ENCODE results near the gene UBE2I. TPM values are rescaled to one million over a fixed set of nuclear protein-coding genes. Genes with fewer than 3 reads are reported as not detected.

The UBE2I gene
- total RNA-seq, 2 donors from 2014 or later = 68.2 to 76.1 TPM

DNA sequence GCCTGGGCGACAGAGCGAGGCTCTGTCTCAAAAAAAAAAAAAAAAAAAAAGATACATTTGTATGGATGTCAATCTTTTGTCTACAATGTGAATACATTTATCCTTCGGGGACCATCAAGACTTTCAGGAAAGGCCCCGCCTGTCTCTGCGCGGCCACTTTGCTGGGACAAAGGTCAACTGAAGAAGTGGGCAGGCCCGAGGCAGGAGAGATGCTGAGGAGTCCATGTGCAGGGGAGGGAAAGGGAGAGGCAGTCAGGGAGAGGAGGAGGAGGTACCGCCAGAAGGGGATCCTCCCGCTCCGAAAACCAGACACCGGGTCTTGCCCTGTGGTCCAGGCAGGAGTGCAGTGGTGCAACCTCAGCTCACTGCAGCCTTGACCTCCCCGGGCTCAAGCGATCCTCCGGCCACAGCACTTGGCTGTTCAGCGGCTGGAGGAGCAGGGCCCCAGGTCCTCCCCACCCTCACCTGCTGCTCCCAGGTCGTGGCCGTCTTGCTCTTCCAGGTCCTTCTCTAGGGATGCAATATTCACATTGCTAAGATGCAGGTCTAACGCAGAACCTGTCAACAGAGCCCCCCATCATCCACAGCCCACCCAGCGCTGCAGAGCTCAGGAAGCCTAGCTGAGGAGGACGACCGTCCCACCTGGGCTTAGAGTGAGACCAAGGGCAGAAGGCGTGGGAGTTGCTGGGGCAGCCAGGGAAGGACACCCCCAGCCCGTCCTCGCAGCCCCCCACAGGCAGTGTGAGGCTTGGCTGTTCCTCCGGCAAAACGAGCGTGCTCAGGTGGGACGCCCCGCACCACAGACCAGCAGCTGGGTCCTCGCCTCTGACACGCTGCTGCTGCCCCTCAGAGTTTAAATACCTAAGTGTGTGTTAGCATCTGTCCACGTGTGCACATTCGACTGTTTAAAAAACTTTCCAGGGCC lies 61.9 kb downstream of the UBE2I start:
- TF ChIP-seq, protein P1, sequence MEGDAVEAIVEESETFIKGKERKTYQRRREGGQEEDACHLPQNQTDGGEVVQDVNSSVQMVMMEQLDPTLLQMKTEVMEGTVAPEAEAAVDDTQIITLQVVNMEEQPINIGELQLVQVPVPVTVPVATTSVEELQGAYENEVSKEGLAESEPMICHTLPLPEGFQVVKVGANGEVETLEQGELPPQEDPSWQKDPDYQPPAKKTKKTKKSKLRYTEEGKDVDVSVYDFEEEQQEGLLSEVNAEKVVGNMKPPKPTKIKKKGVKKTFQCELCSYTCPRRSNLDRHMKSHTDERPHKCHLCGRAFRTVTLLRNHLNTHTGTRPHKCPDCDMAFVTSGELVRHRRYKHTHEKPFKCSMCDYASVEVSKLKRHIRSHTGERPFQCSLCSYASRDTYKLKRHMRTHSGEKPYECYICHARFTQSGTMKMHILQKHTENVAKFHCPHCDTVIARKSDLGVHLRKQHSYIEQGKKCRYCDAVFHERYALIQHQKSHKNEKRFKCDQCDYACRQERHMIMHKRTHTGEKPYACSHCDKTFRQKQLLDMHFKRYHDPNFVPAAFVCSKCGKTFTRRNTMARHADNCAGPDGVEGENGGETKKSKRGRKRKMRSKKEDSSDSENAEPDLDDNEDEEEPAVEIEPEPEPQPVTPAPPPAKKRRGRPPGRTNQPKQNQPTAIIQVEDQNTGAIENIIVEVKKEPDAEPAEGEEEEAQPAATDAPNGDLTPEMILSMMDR (IDR thresholded peaks at IDR 0.05) = no peak
- Histone ChIP-seq H3K4me3 (no peak overlapping the region), H3K27ac (no peak overlapping the region), H3K27me3 (replicated peaks; ENCODE audit: insufficient read depth) (no peaks in the 10 kb centered on the region), H3K4me1 (ENCODE audit: control insufficient read depth in 1 of 2, low read depth in 2 of 2) (no peaks in the 10 kb centered on the region), H3K9me3 (no peaks in the 10 kb centered on the region), H3K36me3 (peaks cover 19% of the 10 kb centered on the region)
- DNase-seq (ENCODE audit: low spot score) = no peak
- ATAC-seq (ENCODE audit: insufficient number of reproducible peaks, low FRiP score, low read depth) = no peak

DNA sequence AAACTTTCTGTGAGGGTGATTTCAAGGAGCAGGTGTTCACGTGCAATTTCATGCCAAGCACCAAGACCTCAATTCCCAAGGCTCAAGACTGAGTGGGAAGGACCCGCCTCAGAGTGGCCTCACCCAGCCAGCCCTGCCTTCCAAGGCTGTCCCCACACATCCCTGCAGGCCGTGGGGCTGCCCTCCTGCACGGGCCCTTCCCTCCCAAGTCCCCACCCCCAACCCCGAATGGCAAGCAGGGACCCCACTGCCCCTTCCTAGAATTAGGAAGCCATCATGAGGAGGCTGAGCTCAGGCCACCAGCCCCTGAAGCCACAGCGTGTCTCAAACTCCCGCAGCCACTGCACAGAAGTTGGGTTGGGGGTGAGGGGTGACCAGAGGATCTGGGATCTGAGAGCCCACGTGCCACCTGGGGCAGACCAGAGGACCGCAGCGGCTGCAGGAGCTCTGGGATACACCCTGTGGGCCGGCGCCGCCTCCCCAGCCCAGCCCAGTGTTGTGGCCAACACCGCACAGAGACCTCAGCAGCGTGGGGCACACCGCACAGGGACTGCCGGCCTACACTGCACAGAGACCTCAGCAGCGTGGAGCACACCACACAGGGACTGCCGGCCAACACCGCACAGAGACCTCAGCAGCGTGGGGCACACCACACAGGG lies 63.0 kb downstream of the UBE2I start:
- TF ChIP-seq, protein P1 (IDR thresholded peaks at IDR 0.05) = no peak
- Histone ChIP-seq H3K4me3 (no peak overlapping the region), H3K27me3 (replicated peaks; ENCODE audit: insufficient read depth) (no peaks in the 10 kb centered on the region), H3K4me1 (ENCODE audit: control insufficient read depth in 1 of 2, low read depth in 2 of 2) (no peaks in the 10 kb centered on the region), H3K9me3 (no peaks in the 10 kb centered on the region), H3K27ac (no peak overlapping the region), H3K36me3 (peaks cover 11% of the 10 kb centered on the region)
- DNase-seq (ENCODE audit: low spot score) (no peak), ATAC-seq (ENCODE audit: insufficient number of reproducible peaks, low FRiP score, low read depth) (no peak)

DNA sequence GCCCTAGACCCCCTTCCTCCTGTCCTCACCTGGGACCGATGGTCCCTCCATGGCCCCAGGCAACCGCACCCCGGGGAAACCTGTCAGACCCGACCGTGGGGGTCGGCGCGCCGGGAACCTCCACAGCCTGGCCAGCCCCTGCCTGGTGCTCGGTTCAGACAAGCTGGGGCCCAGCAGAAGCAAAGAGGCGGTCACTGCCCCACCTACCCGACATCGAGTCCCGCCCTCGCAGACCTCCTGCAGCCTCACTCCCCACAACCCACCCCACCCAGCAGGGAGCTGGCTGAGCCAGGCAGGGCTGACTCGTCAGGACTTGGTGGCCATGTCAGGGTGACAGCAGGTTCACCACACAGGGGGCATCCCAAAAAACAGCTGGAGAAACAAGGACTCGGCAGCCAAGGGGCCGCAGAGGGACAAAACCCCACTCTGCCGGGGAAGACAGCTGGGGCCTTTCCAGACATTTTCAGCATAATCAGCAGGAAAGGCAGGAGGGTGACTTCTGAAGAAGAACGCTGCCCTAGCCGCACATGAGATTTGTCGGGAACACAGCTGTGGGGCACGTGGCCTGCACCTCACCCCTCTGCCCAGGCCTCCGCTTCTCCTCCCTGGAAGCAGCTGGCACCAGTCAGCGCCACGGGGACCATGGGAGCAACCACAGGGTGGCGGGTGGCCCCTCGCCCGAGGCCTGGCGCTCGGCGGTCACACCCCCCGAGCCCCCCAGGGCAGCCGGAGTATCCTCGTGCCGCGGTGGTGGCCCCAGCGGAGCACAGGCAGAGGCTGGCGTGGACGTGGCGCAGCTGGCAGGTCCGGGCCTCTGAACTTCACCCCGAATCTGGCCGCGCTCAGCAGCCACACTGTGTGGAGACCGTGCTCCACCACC lies 65.2 kb downstream of the UBE2I start:
- TF ChIP-seq, protein P1 (IDR thresholded peaks at IDR 0.05) = no peak

DNA sequence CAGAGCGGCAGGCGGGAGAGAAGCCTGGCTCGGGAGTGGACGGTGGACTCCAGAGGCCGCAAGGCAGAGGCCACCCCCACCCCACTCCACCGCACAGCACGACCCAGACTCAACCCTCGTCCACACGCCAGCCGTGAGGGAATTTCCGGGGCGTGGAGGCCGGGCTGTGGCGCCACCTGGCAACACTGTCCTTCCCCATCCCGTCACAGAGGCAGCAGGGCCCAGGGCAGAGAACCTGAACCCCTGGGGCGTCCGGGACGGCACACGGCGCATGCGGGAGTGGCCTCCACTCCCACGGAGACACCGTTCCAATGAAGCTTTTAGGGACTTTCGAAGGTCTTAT lies 65.8 kb downstream of the UBE2I start:
- TF ChIP-seq, protein P1 (IDR thresholded peaks at IDR 0.05) = no peak
- H3K27me3 ChIP-seq (replicated peaks; ENCODE audit: insufficient read depth) = no peaks in the 10 kb centered on the region
- H3K9me3 ChIP-seq = no peaks in the 10 kb centered on the region
- ATAC-seq (ENCODE audit: insufficient number of reproducible peaks, low FRiP score, low read depth) (no peak), DNase-seq (ENCODE audit: low spot score) (no peak)
- H3K36me3 ChIP-seq = peaks cover 6% of the 10 kb centered on the region
- peaks cover 8 to 22% of the 10 kb centered on the region in 2 donors for H3K4me1 ChIP-seq (ENCODE audit: control insufficient read depth in 1 of 2, low read depth in 2 of 2)
- no peak overlapping the region for H3K4me3 ChIP-seq
- H3K27ac ChIP-seq = no peak overlapping the region

More for the DNA sequence above, 65.2 kb downstream of the UBE2I start:
- Histone ChIP-seq H3K36me3 (peaks cover 9% of the 10 kb centered on the region), H3K27me3 (replicated peaks; ENCODE audit: insufficient read depth) (no peaks in the 10 kb centered on the region), H3K4me1 (ENCODE audit: control insufficient read depth in 1 of 2, low read depth in 2 of 2) (peaks cover 8 to 17% of the 10 kb centered on the region in 2 donors), H3K9me3 (no peaks in the 10 kb centered on the region), H3K4me3 (no peak overlapping the region), H3K27ac (no peak overlapping the region)
- no peak for DNase-seq (ENCODE audit: low spot score)
- no peak for ATAC-seq (ENCODE audit: insufficient number of reproducible peaks, low FRiP score, low read depth)

All from thoracic aorta (tissue), 2 donors.